H1 (cell line): Measurements from ENCODE around the gene RSL24D1. TPM values are rescaled to one million over a fixed set of nuclear protein-coding genes. Genes with fewer than 3 reads are reported as not detected.
A peak's percentile ranks its signal among the peaks of the same experiment; 100 is the strongest.

Experiments used
- CTCF ChIA-PET: fragments of 300-600 bp; sonication (Branson Sonifier 250); formaldehyde crosslinking; loops from one replicate; lab custom pipeline; 2021; ENCODE audit not compliant: partially characterized antibody; lab: Charles Lee
- POLR2A ChIA-PET: fragments of 300-600 bp; sonication (Branson Sonifier 250); formaldehyde crosslinking; loops from one replicate; lab custom pipeline; 2021; ENCODE audit warnings: inconsistent platforms; ENCODE audit not compliant: partially characterized antibody; lab: Charles Lee
- DNase-seq, 2 experiments: peaks; one replicate each; pipeline versions ENCODE4 v3.0.0 to v3.0.0-alpha.2; 2010 to 2022; ENCODE audit warnings: low spot score in 2 of 2, low read depth in 1 of 2, mixed read lengths in 1 of 2
- FAIRE-seq: peaks from 2 replicates; lab custom pipeline; 2011; peaks lifted over from hg19 to GRCh38; lab: Jason Lieb, UNC
- H2AFZ ChIP-seq: 2 replicates; pipeline ENCODE4 v1.8.1; 2012; ENCODE audit warnings: low read length, inconsistent platforms
- H2AK5ac ChIP-seq: 2 replicates; pipeline ENCODE4 v1.6.1; 2013; ENCODE audit warnings: low read depth, low read length
- H2BK120ac ChIP-seq: replicated peaks from 2 replicates; pipeline ENCODE3; 2013; ENCODE audit warnings: low read depth, low read length, inconsistent platforms
- H2BK12ac ChIP-seq: 2 replicates; pipeline ENCODE4 v1.6.1; 2013; ENCODE audit warnings: low read depth, low read length
- H2BK15ac ChIP-seq: 2 replicates; pipeline ENCODE4 v1.6.1; 2013; ENCODE audit warnings: low read length
- H2BK20ac ChIP-seq: 2 replicates; pipeline ENCODE4 v1.6.1; 2013; ENCODE audit warnings: low read length
- H2BK5ac ChIP-seq: 2 replicates; pipeline ENCODE4 v1.6.1; 2013; ENCODE audit warnings: low read depth, low read length
- H3K14ac ChIP-seq: 2 replicates; pipeline ENCODE4 v1.6.1; 2013; ENCODE audit warnings: inconsistent platforms; ENCODE audit not compliant: insufficient read length
- H3K18ac ChIP-seq: 2 replicates; pipeline ENCODE4 v1.6.1; 2013; ENCODE audit warnings: low read length; ENCODE audit errors: extremely low read depth
- H3K23ac ChIP-seq: 2 replicates; pipeline ENCODE4 v1.6.1; 2013; ENCODE audit warnings: inconsistent platforms; ENCODE audit not compliant: insufficient read length
- H3K23me2 ChIP-seq: 2 replicates; pipeline ENCODE4 v1.6.1; 2013; ENCODE audit warnings: low read depth, low read length
- H3K27ac ChIP-seq: 2 replicates; pipeline ENCODE4 v1.6.1; 2011; ENCODE audit warnings: low read depth, low read length, inconsistent platforms
- H3K27me3 ChIP-seq, 4 experiments: replicated peaks in 1 of 4; 1 replicate in 1 of 4; 2 replicates in 3 of 4; pipeline versions ENCODE4 v1.6.1 to v1.8.1; 2011 to 2013; ENCODE audit warnings: low read length in 3 of 4, mild to moderate bottlenecking in 3 of 4, inconsistent platforms in 2 of 4, mixed read lengths in 2 of 4, moderate library complexity in 1 of 4; ENCODE audit not compliant: control insufficient read depth in 3 of 4, insufficient read depth in 3 of 4; ENCODE audit errors: extremely low read depth in 1 of 4
- H3K36me3 ChIP-seq, 4 experiments: 2 replicates each; pipeline versions ENCODE4 v1.6.1 to v1.8.1; 2011 to 2013; ENCODE audit warnings: mild to moderate bottlenecking in 4 of 4, low read length in 3 of 4, moderate library complexity in 2 of 4, control low read depth in 1 of 4, inconsistent platforms in 1 of 4; ENCODE audit not compliant: insufficient read depth in 4 of 4, control insufficient read depth in 2 of 4
- H3K4ac ChIP-seq: replicated peaks from 2 replicates; pipeline ENCODE3; 2013; ENCODE audit warnings: low read length, low read depth, mixed read lengths, inconsistent platforms; ENCODE audit not compliant: insufficient read length
- H3K4me1 ChIP-seq, 4 experiments: replicated peaks in 1 of 4; 1 replicate in 1 of 4; 2 replicates in 3 of 4; pipeline versions ENCODE4 v1.6.1 to v1.8.1; 2011 to 2013; ENCODE audit warnings: low read length in 3 of 4, inconsistent platforms in 2 of 4, mixed read lengths in 1 of 4; ENCODE audit not compliant: insufficient read depth in 4 of 4, control insufficient read depth in 3 of 4
- H3K4me2 ChIP-seq, 2 experiments: 2 replicates each; pipeline versions ENCODE4 v1.6.1 to v1.8.1; 2011 to 2013; ENCODE audit warnings: low read depth in 2 of 2, low read length in 2 of 2, control low read depth in 1 of 2, inconsistent platforms in 1 of 2, mild to moderate bottlenecking in 1 of 2; ENCODE audit not compliant: insufficient read depth in 1 of 2
- H3K4me3 ChIP-seq, 4 experiments: fragments of 200-600, 300-600 bp in 1 of 4; sonication (generic), shearing (Covaris generic), sonication (Bioruptor Twin) in 1 of 4; 2 replicates each; pipeline versions ENCODE4 v1.5.1 to v1.8.1; 2011 to 2016; ENCODE audit warnings: low read length in 4 of 4, low read depth in 3 of 4, control low read depth in 2 of 4, inconsistent platforms in 2 of 4, mild to moderate bottlenecking in 2 of 4, mixed read lengths in 1 of 4, moderate library complexity in 1 of 4; ENCODE audit not compliant: insufficient read depth in 2 of 4; ENCODE audit errors: extremely low read depth in 1 of 4
- H3K56ac ChIP-seq: replicated peaks from 2 replicates; pipeline ENCODE3; 2013; ENCODE audit warnings: low read depth, mild to moderate bottlenecking, mixed read lengths, low read length, inconsistent platforms; ENCODE audit not compliant: insufficient read length
- H3K79me1 ChIP-seq: 2 replicates; pipeline ENCODE4 v1.6.1; 2013; ENCODE audit warnings: low read depth, low read length, control low read depth
- H3K79me2 ChIP-seq, 2 experiments: 2 replicates each; pipeline versions ENCODE4 v1.6.1 to v1.8.1; 2012 to 2013; ENCODE audit warnings: low read length in 2 of 2, mild to moderate bottlenecking in 2 of 2, inconsistent platforms in 1 of 2; ENCODE audit not compliant: insufficient read depth in 2 of 2, control insufficient read depth in 1 of 2
- H3K9ac ChIP-seq, 4 experiments: replicated peaks in 1 of 4; 1 replicate in 1 of 4; 2 replicates in 3 of 4; pipeline versions ENCODE4 v1.6.1 to v1.8.1; 2011 to 2013; ENCODE audit warnings: low read depth in 3 of 4, low read length in 3 of 4, control low read depth in 2 of 4, mild to moderate bottlenecking in 2 of 4, moderate library complexity in 2 of 4, inconsistent platforms in 1 of 4; ENCODE audit errors: extremely low read depth in 1 of 4
- H3K9me3 ChIP-seq, 2 experiments: 2 replicates each; pipeline versions ENCODE4 v1.6.1 to v1.8.1; 2012 to 2013; ENCODE audit warnings: mild to moderate bottlenecking in 2 of 2, moderate library complexity in 2 of 2, control low read depth in 1 of 2, inconsistent platforms in 1 of 2, low read depth in 1 of 2, low read length in 1 of 2, mixed read lengths in 1 of 2; ENCODE audit not compliant: insufficient read depth in 2 of 2
- H4K20me1 ChIP-seq, 2 experiments: replicated peaks in 1 of 2; 2 replicates each; pipeline versions ENCODE3 to v1.8.1; 2011 to 2013; ENCODE audit warnings: inconsistent platforms in 2 of 2, low read length in 2 of 2, mild to moderate bottlenecking in 1 of 2; ENCODE audit not compliant: insufficient read depth in 2 of 2, control insufficient read depth in 1 of 2
- H4K5ac ChIP-seq: 2 replicates; pipeline ENCODE4 v1.6.1; 2013; ENCODE audit warnings: low read length, low read depth, mixed read lengths, inconsistent platforms; ENCODE audit not compliant: insufficient read length
- H4K8ac ChIP-seq: 2 replicates; pipeline ENCODE4 v1.8.0; 2013; ENCODE audit warnings: mild to moderate bottlenecking, moderate library complexity, low read length, inconsistent platforms; ENCODE audit not compliant: insufficient read depth; ENCODE audit errors: extremely low read depth
- H4K91ac ChIP-seq: replicated peaks from 2 replicates; pipeline ENCODE3; 2013; ENCODE audit warnings: low read length, mixed read lengths, inconsistent platforms; ENCODE audit not compliant: insufficient read length
- CHD7 ChIP-seq: fragments of 300-600 bp; sonication (generic); IDR thresholded peaks from 2 replicates; pipeline ENCODE4 v1.7.1; 2012; ENCODE audit warnings: low read length, moderate library complexity, mild to moderate bottlenecking, inconsistent platforms; ENCODE audit not compliant: insufficient replicate concordance
- polyA plus RNA-seq, 7 experiments: library from polyadenylated mRNA; depleted of rRNA in 3 of 7; stranded (reverse) in 5 of 7; unstranded in 2 of 7; fragments of >200 nt in 5 of 7; fragments of 200-250 nt in 2 of 7; gene quantifications; 1 replicate in 5 of 7; 2 replicates in 1 of 7; 4 replicates in 1 of 7; pipeline versions ENCODE4 v1.2.1 to v1.2.3, GENCODE V29; 2011 to 2013; ENCODE audit warnings: missing spikeins in 2 of 7, mixed read lengths in 2 of 7
- total RNA-seq: library from RNA; stranded (reverse); fragmentation: NEBNext Ultra II Directional; extraction: Animal tissue kit (Norgen Biotek cat#: 25700); gene quantifications from 2 replicates; pipeline ENCODE4 v1.2.1, GENCODE V29; 2021

RSL24D1 gene
- total and polyA plus RNA-seq, 2 of the 8 experiments (the other 6 are each of a cell fraction or from before 2014, with no cell fraction given), result 45.7 to 130 TPM

GRCh38 chr15:55222588-55222987, 25.8 kb upstream of the RSL24D1 start:
- H3K79me1 ChIP-seq, result no peaks in the 10 kb centered on the region
- H3K23ac ChIP-seq, result no peak overlapping the region
- no peak overlapping the region for H3K27ac ChIP-seq
- DNase-seq (no peak), FAIRE-seq (no peak)
- ChIA-PET CTCF (interaction anchor here (0.5 to 2.1 kb wide), 3 partner anchors 213 to 622 kb away, joined by 3 to 7 read pairs (median 4); no protein-coding TSS in a partner anchor), POLR2A (no interaction called here)
- H4K20me1 ChIP-seq, result no peaks in the 10 kb centered on the region
- no peaks in the 10 kb centered on the region for H3K36me3 ChIP-seq
- H3K9ac ChIP-seq, result no peak overlapping the region
- H3K4me3 ChIP-seq, result no peak overlapping the region
- no peaks in the 10 kb centered on the region for H3K4me1 ChIP-seq
- no peak overlapping the region for H3K14ac ChIP-seq
- no peak overlapping the region for H4K91ac ChIP-seq
- no peak overlapping the region for H2BK5ac ChIP-seq
- no peak overlapping the region for H4K8ac ChIP-seq
- no peaks in the 10 kb centered on the region for H3K79me2 ChIP-seq
- no peak overlapping the region for H2AFZ ChIP-seq
- H3K4me2 ChIP-seq, result no peak overlapping the region
- no peaks in the 10 kb centered on the region for H3K23me2 ChIP-seq
- no peak overlapping the region for H3K18ac ChIP-seq
- no peaks in the 10 kb centered on the region for H3K9me3 ChIP-seq
- H2BK15ac ChIP-seq, result no peak overlapping the region
- peak overlapping the region; percentile 72 for H3K56ac ChIP-seq
- no peak overlapping the region for H2BK12ac ChIP-seq
- no peak overlapping the region for H4K5ac ChIP-seq
- H3K27me3 ChIP-seq, result no peaks in the 10 kb centered on the region
- H3K4ac ChIP-seq, result no peak overlapping the region
- H2BK20ac ChIP-seq, result no peak overlapping the region
- H2BK120ac ChIP-seq, result no peak overlapping the region
- H2AK5ac ChIP-seq, result no peak overlapping the region
- TF ChIP-seq CHD7, result no peak
